HG02938 (cell line): ENCODE measurements around the gene FGF4.

ENCODE experiments used
- ATAC-seq: cut with Tn5 transposase; IDR thresholded peaks from one replicate; pipeline ENCODE4 v1.9.1; 2021; ENCODE audit warnings: mild to moderate bottlenecking, moderate library complexity; ENCODE audit not compliant: unreplicated experiment

The FGF4 gene

GRCh38 chr11:69808667-69809086 is 33.5 kb upstream of the FGF4 start:
- no peak for ATAC-seq

DNA sequence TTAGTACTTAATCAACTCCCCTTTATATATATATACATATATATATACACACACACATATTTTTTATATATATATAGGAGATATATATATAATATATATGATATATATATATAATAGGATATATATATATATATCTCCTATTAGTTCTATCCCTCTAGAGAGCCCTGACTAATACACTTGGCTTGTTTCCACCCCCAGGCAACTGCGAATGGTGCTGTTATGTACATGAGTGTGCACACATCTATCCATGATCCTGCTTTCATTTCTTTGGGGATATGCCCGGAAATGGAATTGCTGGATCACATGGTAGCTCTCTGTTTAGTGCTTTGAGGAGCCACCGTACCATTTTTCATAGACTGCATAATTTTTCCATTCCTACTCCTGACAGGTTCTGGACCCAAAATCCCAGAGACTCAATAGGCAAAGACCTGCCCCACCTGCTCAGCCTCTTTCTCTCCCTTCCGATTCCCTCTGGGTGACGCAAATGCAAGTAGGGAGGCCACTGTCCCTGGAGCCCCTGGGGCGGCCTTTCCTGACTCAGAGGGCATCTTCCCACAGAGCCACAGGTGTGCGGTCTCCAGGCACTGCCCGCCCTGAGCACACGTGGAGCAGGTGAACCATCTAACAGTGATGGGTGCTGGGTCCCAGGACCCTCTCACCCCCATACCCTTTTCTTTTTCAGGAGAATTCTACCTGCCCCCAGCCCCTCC is 32.1 kb upstream of the FGF4 start:
- ATAC-seq: no peak

- ATAC-seq: no peak
Measured at GRCh38 chr11:69804769-69805508, 29.8 kb upstream of the FGF4 start.

GRCh38 chr11:69803604-69804218 is 28.6 kb upstream of the FGF4 start:
- ATAC-seq: no peak

GRCh38 chr11:69803022-69803421 is 27.9 kb upstream of the FGF4 start:
- ATAC-seq: no peak

GRCh38 chr11:69802590-69802989 is 27.4 kb upstream of the FGF4 start:
- no peak for ATAC-seq

- ATAC-seq: no peak
Measured at GRCh38 chr11:69801513-69802335, 26.6 kb upstream of the FGF4 start.

GRCh38 chr11:69800278-69800677 is 25.1 kb upstream of the FGF4 start:
- no peak for ATAC-seq

- ATAC-seq: no peak
Measured at GRCh38 chr11:69799582-69799981, 24.4 kb upstream of the FGF4 start.

DNA sequence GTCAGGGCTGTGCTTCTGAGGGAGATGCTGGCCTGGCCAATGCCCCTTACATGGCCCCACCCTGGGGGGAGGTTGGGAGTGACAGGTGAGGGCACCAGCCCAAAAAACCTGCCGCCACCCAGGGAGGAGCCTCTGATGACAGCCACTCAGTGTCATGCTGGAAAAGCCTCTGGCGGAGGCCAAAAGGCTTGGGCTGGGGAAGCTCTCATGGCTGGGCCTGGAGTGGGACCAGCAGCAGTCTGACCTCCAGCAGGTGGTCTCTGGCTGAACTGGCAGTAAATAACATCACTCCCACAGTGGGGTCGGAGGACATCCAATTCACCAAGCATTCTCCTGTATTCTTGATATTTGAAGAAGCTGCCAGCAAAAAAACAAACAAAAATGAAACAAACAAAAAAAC is 24.0 kb upstream of the FGF4 start:
- no peak for ATAC-seq

GRCh38 chr11:69797737-69798528 is 22.8 kb upstream of the FGF4 start:
- ATAC-seq: no peak

- ATAC-seq: no peak
Measured at GRCh38 chr11:69797156-69797555, 22.0 kb upstream of the FGF4 start.

- ATAC-seq: no peak
Measured at GRCh38 chr11:69796063-69796462, 20.9 kb upstream of the FGF4 start.

DNA sequence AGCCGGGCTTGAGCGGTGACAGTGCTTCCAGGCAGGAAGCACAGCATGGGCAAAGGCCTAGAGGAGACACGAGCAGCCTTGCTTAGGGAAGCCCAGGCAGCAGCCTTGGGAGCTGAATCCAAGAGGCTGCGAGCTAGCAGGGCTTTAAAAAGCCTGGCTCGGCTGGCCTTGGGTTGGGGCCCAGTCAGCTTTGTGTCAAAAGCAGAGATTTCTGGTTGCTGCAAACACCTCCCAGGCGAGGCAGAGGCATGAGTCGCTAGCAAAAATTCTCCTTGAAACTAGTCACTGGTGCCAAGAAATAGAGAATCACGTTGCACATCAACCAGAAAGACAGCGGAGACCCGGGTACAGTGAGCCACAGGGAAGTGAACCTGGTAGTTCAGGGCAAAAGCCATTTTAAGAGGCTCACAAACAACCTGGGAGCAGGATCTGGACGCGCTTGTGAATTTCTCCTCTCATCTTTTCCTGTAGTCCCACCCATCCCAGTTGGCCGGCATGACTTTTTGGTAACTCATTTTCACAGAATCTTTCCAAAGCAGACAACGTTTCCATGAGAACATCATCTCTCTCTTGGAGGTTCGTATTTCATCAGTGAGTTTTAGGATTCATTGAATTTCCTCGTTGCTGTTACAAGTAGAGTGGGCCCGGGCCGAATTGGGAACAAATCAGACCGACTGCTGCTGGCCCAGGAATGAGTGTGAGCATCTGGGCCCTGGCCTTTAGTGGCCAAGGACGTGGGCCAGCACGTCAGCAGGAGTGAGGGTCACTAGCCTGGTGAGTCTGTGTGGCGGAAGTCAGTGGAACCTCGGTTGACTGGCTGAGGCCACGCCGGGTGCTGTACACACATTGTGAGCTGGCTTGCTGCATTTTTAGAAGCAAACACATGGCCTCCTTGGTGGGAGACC is 16.4 kb upstream of the FGF4 start:
- ATAC-seq: no peak

- no peak for ATAC-seq
Measured at GRCh38 chr11:69788956-69789355, 13.8 kb upstream of the FGF4 start.

DNA sequence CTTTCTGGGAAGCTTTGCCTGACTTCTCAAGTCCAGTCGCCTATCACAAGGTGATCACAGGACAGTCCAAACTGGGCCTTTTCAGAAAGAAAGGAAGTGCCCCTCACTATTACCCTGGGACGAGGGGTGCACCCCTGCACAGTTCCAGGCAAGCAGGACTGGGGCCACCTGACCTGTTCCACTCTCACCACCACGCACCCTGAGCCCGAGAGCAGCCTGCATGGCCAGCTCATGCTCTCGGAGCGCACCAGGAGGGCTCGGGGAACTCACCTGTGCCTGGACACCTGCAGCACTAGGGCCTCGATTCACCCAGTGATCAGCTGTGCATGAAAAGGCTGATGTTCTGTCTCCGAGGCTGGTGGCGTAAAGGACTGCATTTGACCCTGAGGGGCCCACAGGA is 12.8 kb upstream of the FGF4 start:
- ATAC-seq: no peak

GRCh38 chr11:69787457-69787856 is 12.3 kb upstream of the FGF4 start:
- ATAC-seq: no peak

- ATAC-seq: no peak
Measured at GRCh38 chr11:69781241-69781640, 6.1 kb upstream of the FGF4 start.

GRCh38 chr11:69778373-69778772 is 3.2 kb upstream of the FGF4 start:
- no peak for ATAC-seq
